Spleen (tissue), 7 donors: ENCODE measurements around the gene ALDH1A1.

Experiments
- POLR2A ChIP-seq, 3 donors: fragments of 450-650 bp; IDR thresholded peaks; one replicate each; pipeline ENCODE4 v1.5.1; 2017; ENCODE audit warnings: antibody characterized with exemption in 3 of 3, mild to moderate bottlenecking in 1 of 3
- TF ChIP-seq, protein P1 (sequence below), 11 experiments: fragments of 200-600 bp in 7 of 11; fragments of 450-650 bp in 4 of 11; sonication (generic) in 4 of 11; IDR thresholded peaks in 8 of 11; conservative IDR thresholded peaks in 3 of 11; 1 replicate in 7 of 11; 2 replicates in 4 of 11; pipeline versions ENCODE4 v1.4.0 to v1.8.0; 2016 to 2021; ENCODE audit warnings: antibody characterized with exemption in 11 of 11, inconsistent platforms in 4 of 11, mild to moderate bottlenecking in 1 of 11
- donor health status: DM: no; HTN: no; CAD: no; lungs with moderate emphysema.
- donor health status: DM: no; HTN: no; CAD: no.
- donor health status: DM: no; HTN: no; CAD: no.

DNA sequence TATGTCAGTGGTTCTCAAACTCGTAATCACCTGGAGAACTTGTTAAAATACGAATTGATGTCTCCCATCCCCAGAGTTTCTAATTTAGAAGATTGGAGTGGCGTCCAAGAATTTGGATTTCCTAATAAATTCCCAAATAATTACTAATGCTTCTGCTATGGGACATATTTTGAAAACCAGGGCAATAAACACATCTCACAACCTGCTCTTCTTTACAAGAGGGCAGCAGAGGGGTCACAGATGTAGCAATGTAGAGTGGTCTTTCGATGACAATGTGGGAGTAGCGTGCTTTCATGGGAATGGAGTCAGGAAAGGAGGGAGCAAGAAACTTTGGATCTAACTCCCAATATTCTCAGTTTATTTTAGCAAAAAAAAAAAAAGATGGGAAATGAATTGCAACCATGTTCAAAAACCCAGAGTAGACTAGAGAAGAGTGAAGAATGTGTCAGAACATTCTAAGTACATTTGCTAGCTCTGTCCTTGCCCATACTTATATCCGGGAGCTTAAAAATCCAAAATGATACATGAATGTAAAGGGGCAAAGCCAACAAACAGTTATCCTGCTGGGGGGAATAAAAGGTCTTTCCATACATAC, 33.8 kb upstream of the ALDH1A1 start:
- TF ChIP-seq, protein P1, sequence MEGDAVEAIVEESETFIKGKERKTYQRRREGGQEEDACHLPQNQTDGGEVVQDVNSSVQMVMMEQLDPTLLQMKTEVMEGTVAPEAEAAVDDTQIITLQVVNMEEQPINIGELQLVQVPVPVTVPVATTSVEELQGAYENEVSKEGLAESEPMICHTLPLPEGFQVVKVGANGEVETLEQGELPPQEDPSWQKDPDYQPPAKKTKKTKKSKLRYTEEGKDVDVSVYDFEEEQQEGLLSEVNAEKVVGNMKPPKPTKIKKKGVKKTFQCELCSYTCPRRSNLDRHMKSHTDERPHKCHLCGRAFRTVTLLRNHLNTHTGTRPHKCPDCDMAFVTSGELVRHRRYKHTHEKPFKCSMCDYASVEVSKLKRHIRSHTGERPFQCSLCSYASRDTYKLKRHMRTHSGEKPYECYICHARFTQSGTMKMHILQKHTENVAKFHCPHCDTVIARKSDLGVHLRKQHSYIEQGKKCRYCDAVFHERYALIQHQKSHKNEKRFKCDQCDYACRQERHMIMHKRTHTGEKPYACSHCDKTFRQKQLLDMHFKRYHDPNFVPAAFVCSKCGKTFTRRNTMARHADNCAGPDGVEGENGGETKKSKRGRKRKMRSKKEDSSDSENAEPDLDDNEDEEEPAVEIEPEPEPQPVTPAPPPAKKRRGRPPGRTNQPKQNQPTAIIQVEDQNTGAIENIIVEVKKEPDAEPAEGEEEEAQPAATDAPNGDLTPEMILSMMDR (IDR thresholded peaks at IDR 0.05 in 8 of 11, conservative IDR thresholded peaks at IDR 0.05 in 3 of 11) = no peak
- TF ChIP-seq POLR2A (IDR thresholded peaks at IDR 0.05) = no peak
